Measurements from ENCODE around the gene ZNF263.

Gene ZNF263

GRCh38 chr16:3328643-3329042 lies 45.4 kb downstream of the ZNF263 start:
- DNase-seq: no peak
